Endodermal cell (in vitro differentiated cells): ENCODE measurements around the gene PIGW. TPM values are rescaled to one million over a fixed set of nuclear protein-coding genes. Genes with fewer than 3 reads are reported as not detected.

Source experiments
- DNase-seq: peaks from one replicate; pipeline ENCODE4 v3.0.0-alpha.2; 2017
- H3K27ac ChIP-seq: 2 replicates; pipeline ENCODE4 v1.5.1; 2013; ENCODE audit warnings: mild to moderate bottlenecking, low read depth, low read length, moderate library complexity
- H3K27me3 ChIP-seq: 2 replicates; pipeline ENCODE4 v1.6.1; 2013; ENCODE audit warnings: mild to moderate bottlenecking, low read length, moderate library complexity; ENCODE audit not compliant: insufficient read depth, control insufficient read depth, poor library complexity, severe bottlenecking
- H3K36me3 ChIP-seq: 2 replicates; pipeline ENCODE4 v1.7.0; 2013; ENCODE audit warnings: mild to moderate bottlenecking, low read length, moderate library complexity; ENCODE audit not compliant: control insufficient read depth, insufficient read depth
- H3K4me1 ChIP-seq: one replicate; pipeline ENCODE4 v1.7.0; 2013; ENCODE audit warnings: low read length; ENCODE audit not compliant: control insufficient read depth, insufficient read depth
- H3K4me3 ChIP-seq: 2 replicates; pipeline ENCODE4 v1.5.1; 2013; ENCODE audit warnings: mild to moderate bottlenecking, low read length, moderate library complexity
- H3K9ac ChIP-seq: 2 replicates; pipeline ENCODE4 v1.6.1; 2013; ENCODE audit warnings: mild to moderate bottlenecking, low read length, moderate library complexity; ENCODE audit not compliant: poor library complexity, severe bottlenecking; ENCODE audit errors: extremely low read depth
- H3K9me3 ChIP-seq: 2 replicates; pipeline ENCODE4 v1.6.1; 2013; ENCODE audit warnings: mild to moderate bottlenecking, low read length, moderate library complexity; ENCODE audit not compliant: control insufficient read depth
- H3K27ac Mint-ChIP-seq: 2 replicates; pipeline ENCODE4 v1.8.0; 2020; ENCODE audit warnings: mixed read lengths
- H3K27me3 Mint-ChIP-seq: 2 replicates; pipeline ENCODE4 v1.8.0; 2021; ENCODE audit warnings: mild to moderate bottlenecking, mixed read lengths; ENCODE audit not compliant: insufficient read depth
- H3K36me3 Mint-ChIP-seq: 2 replicates; pipeline ENCODE4 v1.8.0; 2020; ENCODE audit warnings: low read depth, mixed read lengths
- H3K4me1 Mint-ChIP-seq: 2 replicates; pipeline ENCODE4 v1.8.0; 2020; ENCODE audit warnings: mixed read lengths
- H3K4me3 Mint-ChIP-seq: 2 replicates; pipeline ENCODE4 v1.8.0; 2020; ENCODE audit warnings: mild to moderate bottlenecking, moderate library complexity, mixed read lengths
- H3K9me3 Mint-ChIP-seq: 2 replicates; pipeline ENCODE4 v1.8.0; 2020; ENCODE audit warnings: mild to moderate bottlenecking, mixed read lengths
- WGBS, 2 experiments: methylation state at CpG; one replicate each; pipeline versions ENCODE4 v1.1.5 to v1.1.7; 2013; ENCODE audit warnings: missing lambda C conversion rate in 2 of 2, mixed read lengths in 1 of 2; ENCODE audit not compliant: insufficient coverage in 1 of 2, insufficient read length in 1 of 2; 5-methylcytosine and 5-hydroxymethylcytosine counted together
- total RNA-seq, 2 donors: library from RNA; stranded (reverse); fragmentation: NEBNext Ultra II Directional in 1 of 2; extraction: Animal tissue kit (Norgen Biotek cat#: 25700) in 1 of 2; gene quantifications; 2 replicates in 1 of 2; 3 replicates in 1 of 2; pipeline ENCODE4 v1.2.1, GENCODE V29; 2021
- TF ChIP-seq, protein P1 (sequence below): fragments of 200-600 bp; sonication (generic); conservative IDR thresholded peaks from 2 replicates; pipeline ENCODE4 v1.5.0; 2021; ENCODE audit warnings: antibody characterized with exemption, mild to moderate bottlenecking

The PIGW gene
- total RNA-seq, 2 donors from 2014 or later: 10.8 to 16.6 TPM

DNA sequence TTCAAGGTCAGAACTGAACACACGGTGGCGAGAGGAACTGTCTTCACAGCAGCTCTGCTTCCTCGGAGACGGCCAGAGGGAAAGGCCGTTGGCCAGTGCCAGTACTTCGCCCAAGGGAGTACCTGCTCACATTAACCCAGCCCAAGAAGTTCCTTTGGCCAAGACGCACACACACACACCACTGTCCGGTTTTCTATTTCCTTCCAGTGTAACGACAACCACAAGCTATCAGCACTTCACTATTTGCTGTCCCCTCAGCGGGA is 9.2 kb downstream of the PIGW start:
- H3K9me3 ChIP-seq: no peaks in the 10 kb centered on the region
- H3K27ac ChIP-seq: peak overlapping the region; percentile 89
- Mint-ChIP-seq H3K27me3 (no peaks in the 10 kb centered on the region), H3K9me3 (no peaks in the 10 kb centered on the region), H3K36me3 (peaks cover 9% of the 10 kb centered on the region), H3K4me3 (peak overlapping the region; percentile 93), H3K27ac (peak overlapping the region; percentile 99), H3K4me1 (peaks cover 16% of the 10 kb centered on the region)
- peaks cover 21% of the 10 kb centered on the region for H3K36me3 ChIP-seq
- no peaks in the 10 kb centered on the region for H3K27me3 ChIP-seq
- 5 to 10% methylated on average over 4 to 10 of the region's 10 CpGs for WGBS, 2 experiments
- peak; percentile 86 for DNase-seq
- TF ChIP-seq, protein P1, sequence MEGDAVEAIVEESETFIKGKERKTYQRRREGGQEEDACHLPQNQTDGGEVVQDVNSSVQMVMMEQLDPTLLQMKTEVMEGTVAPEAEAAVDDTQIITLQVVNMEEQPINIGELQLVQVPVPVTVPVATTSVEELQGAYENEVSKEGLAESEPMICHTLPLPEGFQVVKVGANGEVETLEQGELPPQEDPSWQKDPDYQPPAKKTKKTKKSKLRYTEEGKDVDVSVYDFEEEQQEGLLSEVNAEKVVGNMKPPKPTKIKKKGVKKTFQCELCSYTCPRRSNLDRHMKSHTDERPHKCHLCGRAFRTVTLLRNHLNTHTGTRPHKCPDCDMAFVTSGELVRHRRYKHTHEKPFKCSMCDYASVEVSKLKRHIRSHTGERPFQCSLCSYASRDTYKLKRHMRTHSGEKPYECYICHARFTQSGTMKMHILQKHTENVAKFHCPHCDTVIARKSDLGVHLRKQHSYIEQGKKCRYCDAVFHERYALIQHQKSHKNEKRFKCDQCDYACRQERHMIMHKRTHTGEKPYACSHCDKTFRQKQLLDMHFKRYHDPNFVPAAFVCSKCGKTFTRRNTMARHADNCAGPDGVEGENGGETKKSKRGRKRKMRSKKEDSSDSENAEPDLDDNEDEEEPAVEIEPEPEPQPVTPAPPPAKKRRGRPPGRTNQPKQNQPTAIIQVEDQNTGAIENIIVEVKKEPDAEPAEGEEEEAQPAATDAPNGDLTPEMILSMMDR: peak; percentile 31
- H3K9ac ChIP-seq: peak overlapping the region; percentile 95
- H3K4me1 ChIP-seq: no peaks in the 10 kb centered on the region
- peak overlapping the region; percentile 95 for H3K4me3 ChIP-seq

DNA sequence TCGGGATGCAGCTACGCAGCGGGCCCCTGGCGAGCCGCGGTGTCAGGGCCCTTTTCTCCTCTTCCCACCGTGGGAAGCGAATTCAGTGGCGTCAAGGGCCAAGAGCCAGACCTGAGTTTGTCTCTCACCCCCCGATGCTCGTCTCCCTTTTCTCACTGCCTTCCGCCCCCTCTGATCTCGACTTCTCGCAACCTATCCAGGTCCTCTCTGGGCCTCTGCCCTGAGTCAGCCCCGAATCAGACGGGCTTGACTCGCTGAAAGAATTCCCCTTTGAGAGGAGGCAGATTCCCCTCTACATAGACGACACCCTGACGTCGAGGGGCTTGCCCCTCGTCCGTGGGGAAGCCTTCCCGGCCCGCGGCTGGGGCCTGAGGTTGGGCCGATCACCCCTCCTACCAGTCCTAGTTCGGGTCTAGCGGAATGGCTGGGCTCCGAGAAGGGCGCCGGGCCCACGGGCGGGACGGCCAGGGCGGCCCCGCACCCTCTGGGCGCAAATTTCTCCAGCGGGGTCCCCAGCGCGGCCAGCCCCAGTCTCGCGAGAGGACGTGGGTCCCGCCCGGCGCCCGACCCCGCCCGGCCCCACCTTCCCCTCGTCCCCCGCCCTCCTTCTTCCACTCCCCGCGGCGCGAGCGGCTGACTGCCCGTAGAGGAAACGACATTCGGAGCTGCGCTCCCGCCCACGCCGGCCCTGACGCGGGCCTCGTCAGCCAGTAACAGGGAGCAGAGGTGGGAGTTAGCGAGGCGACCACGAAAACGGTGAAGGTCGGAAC is 9.7 kb downstream of the PIGW start, which contains the start of gene GGNBP2:
GGNBP2 (plus strand) TSS at position 613 of the 770 bp plus-strand sequence. CDS start 806 bp downstream, outside the sequence.
- H3K27me3 ChIP-seq: no peaks in the 10 kb centered on the region
- Mint-ChIP-seq H3K27ac (peak within 1 kb of the TSS; percentile 99), H3K9me3 (no peaks in the 10 kb centered on the region), H3K4me1 (peaks cover 16% of the 10 kb centered on the region), H3K4me3 (peak within 1 kb of the TSS; percentile 93), H3K36me3 (peaks cover 11% of the 10 kb centered on the region), H3K27me3 (no peaks in the 10 kb centered on the region)
- 0% methylated on average over 16 to 67 of the region's 71 CpGs for WGBS, 2 experiments
- peak within 1 kb of the TSS; percentile 99 for H3K4me3 ChIP-seq
- peak within 1 kb of the TSS; percentile 95 for H3K9ac ChIP-seq
- H3K27ac ChIP-seq: peak within 1 kb of the TSS; percentile 94
- no peaks in the 10 kb centered on the region for H3K4me1 ChIP-seq
- DNase-seq: peak; percentile 99
- H3K36me3 ChIP-seq: peaks cover 23% of the 10 kb centered on the region
- TF ChIP-seq, protein P1: no peak
- no peaks in the 10 kb centered on the region for H3K9me3 ChIP-seq

DNA sequence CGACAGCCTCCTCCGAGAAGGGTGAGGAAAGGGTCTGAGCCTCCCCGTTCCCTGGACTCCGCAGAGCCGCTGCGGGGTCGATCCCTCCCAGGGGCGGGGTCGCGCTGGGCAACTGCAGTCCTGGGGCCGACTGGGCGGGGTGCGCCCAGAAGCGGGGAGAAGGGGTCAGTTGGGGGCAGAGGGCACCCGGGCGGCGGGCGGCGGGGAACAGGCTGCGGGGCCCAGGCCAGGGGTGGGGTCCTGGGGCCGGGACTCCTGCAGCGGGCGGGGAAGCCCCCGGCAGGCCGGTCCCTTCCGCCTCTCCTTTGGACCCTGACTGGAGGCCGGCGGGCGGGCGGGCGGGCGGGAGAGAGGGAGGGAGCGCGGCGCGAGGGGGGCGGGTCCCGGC is 10.3 kb downstream of the PIGW start:
- Histone ChIP-seq H3K36me3 (peaks cover 28% of the 10 kb centered on the region), H3K27me3 (no peaks in the 10 kb centered on the region), H3K9me3 (no peaks in the 10 kb centered on the region), H3K4me3 (peak overlapping the region; percentile 95), H3K27ac (peak overlapping the region; percentile 89), H3K4me1 (no peaks in the 10 kb centered on the region), H3K9ac (peak overlapping the region; percentile 95)
- Mint-ChIP-seq H3K4me3 (peak overlapping the region; percentile 93), H3K36me3 (peaks cover 10% of the 10 kb centered on the region), H3K27me3 (no peaks in the 10 kb centered on the region), H3K4me1 (peaks cover 18% of the 10 kb centered on the region), H3K27ac (peak overlapping the region; percentile 94), H3K9me3 (no peaks in the 10 kb centered on the region)
- TF ChIP-seq, protein P1: no peak
- 0% methylated on average over 33 of the region's 38 CpGs; no CpG with 5 or more reads in 1 of the 2 experiments for WGBS, 2 experiments
- DNase-seq: no peak
